Left lung (tissue), 10 donors: ENCODE measurements around the gene SIGLEC7. TPM values are rescaled to one million over a fixed set of nuclear protein-coding genes. Genes with fewer than 3 reads are reported as not detected.

Experiments
- ATAC-seq: fragments of 200-7000 bp; cut with Tn5 transposase; one replicate; pipeline ENCODE4 v1.9.1; 2020; ENCODE audit warnings: moderate library complexity
- DNase-seq, 4 donors: peaks; one replicate each; pipeline ENCODE4 v3.0.0-alpha.2; 2013 to 2020
- H3K27ac ChIP-seq, 2 donors: fragments of 200-600 bp; sonication (generic) in 1 of 2; one replicate each; pipeline versions ENCODE4 v1.5.0 to v1.8.0; 2020 to 2021
- H3K27me3 ChIP-seq, 2 donors: fragments of 200-600 bp; sonication (generic) in 1 of 2; one replicate each; pipeline versions ENCODE4 v1.5.0 to v1.8.0; 2020 to 2021
- H3K36me3 ChIP-seq, 2 donors: fragments of 200-600 bp; sonication (generic) in 1 of 2; one replicate each; pipeline versions ENCODE4 v1.5.0 to v1.8.0; 2020 to 2021
- H3K4me1 ChIP-seq, 2 donors: fragments of 200-600 bp; one replicate each; pipeline ENCODE4 v1.8.0; 2021
- H3K4me3 ChIP-seq, 2 donors: fragments of 200-600 bp; sonication (generic) in 1 of 2; one replicate each; pipeline versions ENCODE4 v1.5.0 to v1.8.0; 2020 to 2021; ENCODE audit warnings: mild to moderate bottlenecking in 1 of 2
- H3K9me3 ChIP-seq, 2 donors: fragments of 200-600 bp; sonication (generic) in 1 of 2; one replicate each; pipeline versions ENCODE4 v1.5.0 to v1.8.0; 2020 to 2021
- CTCF ChIP-seq, 2 donors: fragments of 200-600 bp; sonication (generic) in 1 of 2; IDR thresholded peaks; one replicate each; pipeline versions ENCODE4 v1.5.0 to v1.8.0; 2021; ENCODE audit warnings: antibody characterized with exemption in 2 of 2
- intact Hi-C, 2 donors: fragments of 100-400 bp; cut with DNase I; formaldehyde crosslinking; loops; one replicate each; pipeline versions ENCODE4 v1.11.2 to v1.14.2; 2022
- polyA plus RNA-seq, 6 donors: library from polyadenylated mRNA; unstranded; fragments of 120-200 nt; gene quantifications; one replicate each; pipeline ENCODE4 v1.2.1, GENCODE V29; 2013; ENCODE audit not compliant: insufficient read length in 6 of 6
- total RNA-seq, 2 donors: library from RNA; stranded (reverse); fragmentation: NEBNext Ultra II Directional; extraction: Animal tissue kit (Norgen Biotek cat#: 25700); gene quantifications; one replicate each; pipeline ENCODE4 v1.2.1, GENCODE V29; 2021
- donor health status: DM: no; HTN: yes; CAD: no.
- donor health status: DM: no; HTN: no; CAD: no.

SIGLEC7 gene
- total and polyA plus RNA-seq, 8 donors, result 0.63 to 10.4 (median 0.78) TPM

- intact Hi-C loops, result no loop called here
- Histone ChIP-seq H3K4me3 (no peak overlapping the region), H3K9me3 (no peaks in the 10 kb centered on the region), H3K27ac (no peak overlapping the region), H3K36me3 (no peaks in the 10 kb centered on the region), H3K4me1 (no peaks in the 10 kb centered on the region), H3K27me3 (peaks cover 0 to 15% of the 10 kb centered on the region in 2 donors)
- no peak for ATAC-seq
- DNase-seq, result no peak
- TF ChIP-seq CTCF (IDR thresholded peaks at IDR 0.05), result no peak
These were observed 50.6 kb downstream of the SIGLEC7 start for GRCh38 chr19:51192689-51193088.

GRCh38 chr19:51194527-51195315 is 52.6 kb downstream of the SIGLEC7 start:
- intact Hi-C loops, result no loop called here
- H3K9me3 ChIP-seq, result no peaks in the 10 kb centered on the region
- TF ChIP-seq CTCF (IDR thresholded peaks at IDR 0.05), result no peak
- no peak overlapping the region for H3K27ac ChIP-seq
- DNase-seq (no peak), ATAC-seq (no peak)
- H3K4me3 ChIP-seq, result no peak overlapping the region
- peaks cover 0 to 27% of the 10 kb centered on the region in 2 donors for H3K27me3 ChIP-seq
- no peaks in the 10 kb centered on the region for H3K4me1 ChIP-seq
- H3K36me3 ChIP-seq, result no peaks in the 10 kb centered on the region

DNA sequence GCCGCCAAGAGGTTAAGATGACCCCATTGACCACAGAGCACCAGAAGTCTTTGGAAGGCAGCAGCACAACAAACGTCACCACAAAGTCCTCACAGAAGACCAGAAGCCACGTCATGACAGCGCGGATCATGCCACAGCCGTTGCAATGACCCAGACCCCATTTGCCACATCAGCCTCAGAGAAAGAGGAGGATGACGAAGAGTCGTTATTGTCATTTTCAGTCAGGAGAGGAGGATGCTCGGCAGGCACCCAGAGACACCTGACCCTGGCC is 53.1 kb downstream of the SIGLEC7 start:
- Histone ChIP-seq H3K4me3 (no peak overlapping the region), H3K4me1 (no peaks in the 10 kb centered on the region), H3K36me3 (no peaks in the 10 kb centered on the region), H3K27ac (no peak overlapping the region), H3K9me3 (no peaks in the 10 kb centered on the region), H3K27me3 (peaks cover 0 to 32% of the 10 kb centered on the region in 2 donors)
- ATAC-seq (no peak), DNase-seq (no peak)
- intact Hi-C loops, result no loop called here
- no peak for TF ChIP-seq CTCF (IDR thresholded peaks at IDR 0.05)

DNA sequence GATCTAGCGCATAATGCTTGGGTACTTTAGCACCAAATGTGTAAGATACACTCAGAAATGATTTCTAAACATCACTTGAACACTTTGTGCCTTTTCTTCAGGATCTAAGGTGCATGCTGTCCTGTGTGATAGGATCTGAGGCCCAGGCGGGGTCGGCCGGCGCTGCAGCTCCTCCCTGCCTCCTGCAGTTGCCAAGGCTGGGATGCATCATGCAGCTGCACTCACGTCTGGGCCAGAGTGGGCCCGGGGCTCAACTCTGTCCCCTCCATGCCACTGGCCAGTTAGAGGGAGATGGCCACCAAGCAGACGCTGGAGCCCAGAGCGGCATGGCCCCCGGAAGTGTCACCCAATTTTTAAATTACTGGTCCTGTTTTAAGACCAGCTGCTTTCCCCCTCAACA is 53.5 kb downstream of the SIGLEC7 start:
- TF ChIP-seq CTCF (IDR thresholded peaks at IDR 0.05), result no peak
- DNase-seq (no peak), ATAC-seq (no peak)
- Histone ChIP-seq H3K4me3 (no peak overlapping the region), H3K4me1 (no peaks in the 10 kb centered on the region), H3K27ac (no peak overlapping the region), H3K27me3 (peaks cover 0 to 36% of the 10 kb centered on the region in 2 donors), H3K36me3 (no peaks in the 10 kb centered on the region), H3K9me3 (no peaks in the 10 kb centered on the region)
- intact Hi-C loops, result no loop called here

GRCh38 chr19:51196181-51196580 is 54.1 kb downstream of the SIGLEC7 start:
- intact Hi-C loops, result no loop called here
- ATAC-seq, result no peak

More at GRCh38 chr19:51196181-51196580, 54.1 kb downstream of the SIGLEC7 start:
- Histone ChIP-seq H3K27me3 (peaks cover 0 to 42% of the 10 kb centered on the region in 2 donors), H3K36me3 (no peaks in the 10 kb centered on the region), H3K27ac (no peak overlapping the region), H3K4me3 (no peak overlapping the region), H3K4me1 (no peaks in the 10 kb centered on the region), H3K9me3 (no peaks in the 10 kb centered on the region)
- DNase-seq, result no peak
- no peak for TF ChIP-seq CTCF (IDR thresholded peaks at IDR 0.05)
